ENCODE measurements around the gene FREY1.

- no peak for TF ChIP-seq CTCF (IDR thresholded peaks at IDR 0.05)
- no peak for TF ChIP-seq EZH2 (IDR thresholded peaks at IDR 0.05)
- TF ChIP-seq EZH2phosphoT487 (IDR thresholded peaks at IDR 0.05): no peak
These were observed 34.2 kb upstream of the FREY1 start for GRCh38 chr11:45941285-45941684.
